Mesothelial cell of epicardium (in vitro differentiated cells): Measurements from ENCODE around the gene SS18L1. TPM values are rescaled to one million over a fixed set of nuclear protein-coding genes. Genes with fewer than 3 reads are reported as not detected.
A peak's percentile ranks its signal among the peaks of the same experiment; 100 is the strongest.

Experiments used
- DNase-seq, 2 experiments: peaks; one replicate each; pipeline ENCODE4 v3.0.0; 2021; ENCODE audit warnings: low spot score in 2 of 2; ENCODE audit not compliant: unreplicated experiment in 2 of 2
- H3K27ac Mint-ChIP-seq: 2 replicates; pipeline ENCODE4 v1.8.0; 2021; ENCODE audit warnings: mixed read lengths
- H3K27me3 Mint-ChIP-seq: 2 replicates; pipeline ENCODE4 v1.8.0; 2021; ENCODE audit warnings: low read depth, mixed read lengths
- H3K36me3 Mint-ChIP-seq: 2 replicates; pipeline ENCODE4 v1.8.0; 2021; ENCODE audit warnings: mixed read lengths
- H3K4me1 Mint-ChIP-seq: 2 replicates; pipeline ENCODE4 v1.8.0; 2021; ENCODE audit warnings: mixed read lengths
- H3K4me3 Mint-ChIP-seq: 2 replicates; pipeline ENCODE4 v1.8.0; 2021; ENCODE audit warnings: mild to moderate bottlenecking, moderate library complexity, mixed read lengths
- H3K9me3 Mint-ChIP-seq: 2 replicates; pipeline ENCODE4 v1.8.0; 2021; ENCODE audit warnings: mixed read lengths
- CTCF ChIP-seq: fragments of 200-600 bp; sonication (generic); IDR thresholded peaks from one replicate; pipeline ENCODE4 v1.5.0; 2021; ENCODE audit warnings: antibody characterized with exemption; ENCODE audit not compliant: unreplicated experiment
- total RNA-seq: library from RNA; stranded (reverse); gene quantifications from 3 replicates; pipeline ENCODE4 v1.2.1, GENCODE V29; 2021

SS18L1 gene
- total RNA-seq, 1 donor from 2014 or later: 27.5 TPM

DNA sequence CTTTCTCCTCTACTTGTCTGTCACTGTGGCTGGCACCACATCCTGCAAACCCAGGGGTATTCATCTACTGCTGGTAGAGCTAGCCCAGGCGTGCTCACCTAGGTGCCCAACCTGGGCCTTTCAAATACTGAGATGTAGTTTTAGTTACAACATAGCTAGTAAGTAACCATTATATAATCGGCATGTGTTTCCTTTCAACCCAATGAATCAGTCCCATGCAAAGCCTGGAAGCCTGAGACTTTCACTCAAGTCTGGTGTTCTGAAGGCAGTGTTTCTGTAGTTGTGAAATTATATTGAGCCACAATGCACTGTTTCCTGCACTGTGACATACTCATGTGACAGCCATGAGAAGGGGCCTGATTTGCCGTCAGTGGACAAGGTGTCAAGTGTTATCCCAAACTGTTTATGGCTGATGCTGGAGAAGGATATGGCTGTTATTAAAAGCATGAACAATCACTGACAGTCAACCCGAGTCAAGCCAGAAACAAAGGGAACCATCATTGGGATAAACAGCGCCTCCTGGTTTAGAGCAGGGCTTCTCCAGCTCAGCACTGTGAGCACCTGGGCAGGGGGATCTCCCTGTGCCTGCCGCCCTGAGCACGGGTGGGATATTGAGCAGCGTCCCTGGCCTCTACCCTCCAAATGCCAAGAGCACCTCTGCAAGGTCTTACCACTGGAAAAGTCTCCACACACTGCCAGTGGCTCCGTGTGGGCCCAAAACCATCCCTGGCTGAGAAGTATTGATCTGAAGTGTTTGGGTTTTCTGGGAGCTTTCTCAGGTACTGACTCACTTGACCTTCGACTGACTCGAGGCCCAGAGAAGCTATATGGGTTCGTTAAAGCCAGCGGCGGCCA lies 1.9 kb upstream of the SS18L1 start:
- Mint-ChIP-seq H3K27ac (peak overlapping the region; percentile 95), H3K9me3 (no peaks in the 10 kb centered on the region), H3K36me3 (peaks cover 21% of the 10 kb centered on the region)

GRCh38 chr20:62142252-62143080 lies 1.1 kb upstream of the SS18L1 start:
- H3K36me3 Mint-ChIP-seq: peaks cover 20% of the 10 kb centered on the region
- peak overlapping the region; percentile 95 for H3K27ac Mint-ChIP-seq
- H3K9me3 Mint-ChIP-seq: no peaks in the 10 kb centered on the region
- TF ChIP-seq CTCF: no peak
- H3K4me1 Mint-ChIP-seq: peaks cover 41% of the 10 kb centered on the region
- H3K4me3 Mint-ChIP-seq: peak overlapping the region; percentile 88
- H3K27me3 Mint-ChIP-seq: no peaks in the 10 kb centered on the region
- peak in 1 of 2 experiments; percentile 65 for DNase-seq

More for the DNA sequence above, 1.9 kb upstream of the SS18L1 start:
- Mint-ChIP-seq H3K4me1 (peaks cover 40% of the 10 kb centered on the region), H3K27me3 (no peaks in the 10 kb centered on the region), H3K4me3 (peak overlapping the region; percentile 88)
- DNase-seq: no peak
- TF ChIP-seq CTCF: no peak

- peak in 1 of 2 experiments; percentile 59 for DNase-seq
- no peaks in the 10 kb centered on the region for H3K9me3 Mint-ChIP-seq
- TF ChIP-seq CTCF: no peak
- peaks cover 44% of the 10 kb centered on the region for H3K4me1 Mint-ChIP-seq
- H3K27ac Mint-ChIP-seq: peak overlapping the region; percentile 93
- peak overlapping the region; percentile 74 for H3K4me3 Mint-ChIP-seq
- peaks cover 7% of the 10 kb centered on the region for H3K36me3 Mint-ChIP-seq
- H3K27me3 Mint-ChIP-seq: no peaks in the 10 kb centered on the region
Observed at GRCh38 chr20:62143957-62144825, 622 bp downstream of the SS18L1 start.

GRCh38 chr20:62145688-62146018 lies 2.1 kb downstream of the SS18L1 start:
- TF ChIP-seq CTCF: no peak
- peak overlapping the region; percentile 74 for H3K4me3 Mint-ChIP-seq
- DNase-seq: no peak
- H3K36me3 Mint-ChIP-seq: peaks cover 2% of the 10 kb centered on the region
- H3K27ac Mint-ChIP-seq: no peak overlapping the region
- H3K27me3 Mint-ChIP-seq: no peaks in the 10 kb centered on the region
- peaks cover 52% of the 10 kb centered on the region for H3K4me1 Mint-ChIP-seq
- no peaks in the 10 kb centered on the region for H3K9me3 Mint-ChIP-seq

DNA sequence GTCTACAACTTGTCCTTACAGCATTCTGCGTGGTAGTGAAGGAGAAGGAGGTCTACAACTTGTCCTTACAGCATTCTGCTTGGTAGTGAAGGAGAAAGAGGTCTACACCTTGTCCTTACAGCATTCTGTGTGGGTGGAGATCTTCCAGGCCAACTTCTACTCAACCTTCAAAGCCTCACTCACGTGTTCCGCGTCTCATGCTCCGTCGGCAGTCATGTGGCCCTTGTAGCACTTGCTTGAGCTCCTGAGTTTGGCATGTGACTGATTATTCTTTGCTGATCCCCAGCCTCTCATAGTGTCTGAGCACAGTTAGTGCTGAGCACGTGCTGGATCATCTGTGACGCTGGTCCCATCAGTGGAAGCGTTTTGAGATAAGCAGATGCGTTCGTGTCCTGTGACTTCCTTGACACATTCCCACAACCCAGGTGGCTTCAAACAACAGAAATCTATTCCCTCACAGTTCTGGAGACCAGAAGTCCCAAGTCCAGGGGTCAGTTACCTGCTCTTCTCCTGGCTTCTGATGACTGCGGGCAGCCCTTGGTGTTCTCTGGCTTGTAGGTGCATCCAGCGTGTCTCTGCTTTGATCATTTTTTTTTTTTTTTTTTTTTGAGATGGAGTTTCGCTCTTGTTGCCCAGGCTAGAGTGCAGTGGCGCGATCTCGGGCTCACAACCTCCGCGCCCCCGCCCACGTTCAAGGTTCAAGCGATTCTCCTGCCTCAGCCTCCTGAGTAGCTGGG lies 2.6 kb downstream of the SS18L1 start:
- TF ChIP-seq CTCF: no peak
- no peak for DNase-seq
- H3K36me3 Mint-ChIP-seq: no peaks in the 10 kb centered on the region
- H3K9me3 Mint-ChIP-seq: no peaks in the 10 kb centered on the region
- H3K4me3 Mint-ChIP-seq: peak overlapping the region; percentile 74
- no peaks in the 10 kb centered on the region for H3K27me3 Mint-ChIP-seq
- H3K4me1 Mint-ChIP-seq: peaks cover 48% of the 10 kb centered on the region
- no peak overlapping the region for H3K27ac Mint-ChIP-seq
